KOPT-K1 (cell line): ENCODE results near the gene GRM8.

Experiments
- H3K27ac ChIP-seq: fragments of 200-600 bp; sonication (generic); 2 replicates; pipeline ENCODE4 v1.5.1; 2016; ENCODE audit warnings: antibody characterized with exemption, mild to moderate bottlenecking, low read depth, low read length; ENCODE audit not compliant: poor library complexity, severe bottlenecking
- H3K36me3 ChIP-seq: fragments of 200-600 bp; sonication (generic); 2 replicates; pipeline ENCODE4 v1.5.1; 2017; ENCODE audit warnings: antibody characterized with exemption, mild to moderate bottlenecking, low read length, moderate library complexity; ENCODE audit not compliant: insufficient read depth
- H3K9me3 ChIP-seq: fragments of 200-600 bp; sonication (generic); 2 replicates; pipeline ENCODE4 v1.5.1; 2017; ENCODE audit warnings: antibody characterized with exemption, low read length, mild to moderate bottlenecking; ENCODE audit not compliant: insufficient read depth, poor library complexity, severe bottlenecking

The GRM8 gene

DNA sequence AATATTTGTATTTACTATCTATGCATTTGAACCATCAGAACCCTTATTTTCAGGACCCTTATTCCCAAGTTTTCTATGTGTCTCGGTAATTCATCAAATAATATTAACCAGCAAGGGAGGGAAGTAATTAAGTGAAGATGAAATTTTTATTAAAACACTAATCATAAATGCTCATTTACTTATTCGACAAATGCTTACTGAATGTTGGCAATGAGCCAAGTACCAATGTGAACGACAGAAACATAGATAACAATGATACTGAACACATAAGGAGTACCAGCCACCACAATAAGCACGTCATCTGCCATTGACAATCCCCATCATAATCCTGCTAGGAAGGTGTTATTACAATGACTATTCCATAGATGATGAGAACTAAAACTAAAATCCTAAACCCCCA, 45.5 kb downstream of the GRM8 start:
- Histone ChIP-seq H3K9me3 (no peaks in the 10 kb centered on the region), H3K27ac (no peak overlapping the region), H3K36me3 (no peaks in the 10 kb centered on the region)

DNA sequence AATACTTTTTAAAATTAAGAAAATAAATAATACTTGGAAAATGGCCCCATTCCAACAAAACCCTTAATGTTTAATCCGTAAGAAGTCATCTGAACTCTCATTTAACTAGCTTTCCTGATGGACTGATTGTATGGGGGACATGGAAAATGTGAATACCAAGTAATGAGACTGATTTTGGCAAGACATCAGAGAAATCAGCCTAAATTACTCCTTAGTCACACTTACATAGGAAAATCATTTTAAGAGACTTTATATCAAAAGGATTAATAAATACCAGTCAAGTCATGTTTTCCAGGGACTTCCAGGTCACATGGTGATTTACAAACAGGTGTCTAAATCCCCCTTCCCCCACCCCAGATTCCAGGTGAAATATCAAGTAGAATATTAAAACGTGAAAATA, 58.2 kb downstream of the GRM8 start:
- H3K9me3 ChIP-seq: no peaks in the 10 kb centered on the region
- no peak overlapping the region for H3K27ac ChIP-seq
- no peaks in the 10 kb centered on the region for H3K36me3 ChIP-seq

DNA sequence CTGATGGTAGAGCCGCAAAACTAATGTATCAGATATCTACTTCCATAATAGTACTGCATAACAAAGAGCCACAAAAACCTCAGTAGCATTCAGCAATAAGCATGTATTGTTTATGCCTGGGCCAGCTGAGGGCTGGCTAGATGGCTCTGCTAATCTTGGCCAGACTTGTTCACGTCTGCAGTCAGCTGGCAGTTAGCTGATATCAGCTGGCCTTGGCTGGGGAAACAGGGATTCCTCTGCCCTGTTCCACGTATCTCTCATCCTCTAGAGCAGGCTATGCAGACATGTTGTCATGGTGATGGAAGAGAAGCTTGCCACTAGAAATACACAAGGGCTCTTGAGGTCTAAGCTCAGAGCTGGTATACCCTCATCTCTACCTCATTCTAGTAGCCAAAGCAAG, 62.9 kb downstream of the GRM8 start:
- H3K9me3 ChIP-seq: no peaks in the 10 kb centered on the region
- H3K27ac ChIP-seq: no peak overlapping the region
- no peaks in the 10 kb centered on the region for H3K36me3 ChIP-seq

DNA sequence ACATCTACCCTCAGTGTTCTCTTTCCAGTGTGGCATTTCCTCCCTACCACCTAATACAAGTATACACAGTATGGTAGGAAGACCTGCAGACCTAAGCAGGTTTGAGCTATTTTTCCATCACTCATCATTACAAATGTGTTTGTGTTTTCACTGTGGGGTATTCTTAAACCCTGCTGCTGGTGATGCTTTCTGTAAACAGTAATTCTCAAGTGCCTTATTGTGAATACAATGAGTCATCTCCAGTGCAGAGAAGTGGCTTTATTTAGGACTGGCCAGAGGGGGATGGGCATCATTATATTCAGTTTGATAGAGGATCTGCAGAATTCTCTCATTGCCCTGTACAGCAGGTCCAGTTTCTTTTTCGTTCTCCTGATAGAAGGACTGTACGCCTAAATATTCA, 63.7 kb downstream of the GRM8 start:
- H3K27ac ChIP-seq: no peak overlapping the region
- no peaks in the 10 kb centered on the region for H3K9me3 ChIP-seq
- H3K36me3 ChIP-seq: no peaks in the 10 kb centered on the region

DNA sequence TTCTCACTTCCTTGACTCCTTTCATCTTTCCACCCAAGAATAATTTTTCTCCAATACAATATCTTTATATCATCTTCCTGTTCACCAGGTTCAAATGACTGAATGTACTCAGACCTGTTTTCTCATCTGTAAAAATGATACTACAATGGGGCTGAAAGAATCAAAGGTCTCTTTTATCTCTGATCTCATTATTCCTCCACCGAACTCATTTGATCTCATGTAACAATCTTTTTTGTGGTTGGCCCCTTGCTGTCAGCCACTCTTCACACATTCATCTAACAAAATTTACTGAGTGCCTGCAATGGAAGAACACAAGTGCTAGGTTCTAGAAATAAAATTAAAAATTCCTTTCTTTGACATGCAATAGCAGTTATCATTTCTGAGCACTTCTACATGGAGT, 65.0 kb downstream of the GRM8 start:
- Histone ChIP-seq H3K36me3 (no peaks in the 10 kb centered on the region), H3K27ac (no peak overlapping the region), H3K9me3 (no peaks in the 10 kb centered on the region)

DNA sequence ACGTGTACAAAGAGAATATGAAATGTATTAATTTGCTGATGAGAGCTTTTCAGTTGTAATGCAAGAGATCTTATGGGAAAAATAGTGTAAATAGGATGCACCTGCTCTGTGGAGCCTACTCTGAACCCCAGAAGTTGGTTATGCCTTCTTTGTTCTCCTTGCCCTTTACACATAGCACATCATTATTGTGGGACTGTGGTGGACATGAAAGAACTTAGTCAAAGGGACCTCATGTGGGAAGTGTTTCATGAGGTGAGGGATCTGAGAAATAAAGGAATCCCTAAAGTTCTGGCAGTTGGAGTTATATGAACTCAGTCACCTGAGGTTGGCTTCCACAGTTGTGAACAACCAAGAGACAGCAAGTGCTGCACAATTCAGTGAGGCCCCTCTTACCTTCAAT, 66.1 kb downstream of the GRM8 start:
- H3K27ac ChIP-seq: no peak overlapping the region
- H3K9me3 ChIP-seq: no peaks in the 10 kb centered on the region

DNA sequence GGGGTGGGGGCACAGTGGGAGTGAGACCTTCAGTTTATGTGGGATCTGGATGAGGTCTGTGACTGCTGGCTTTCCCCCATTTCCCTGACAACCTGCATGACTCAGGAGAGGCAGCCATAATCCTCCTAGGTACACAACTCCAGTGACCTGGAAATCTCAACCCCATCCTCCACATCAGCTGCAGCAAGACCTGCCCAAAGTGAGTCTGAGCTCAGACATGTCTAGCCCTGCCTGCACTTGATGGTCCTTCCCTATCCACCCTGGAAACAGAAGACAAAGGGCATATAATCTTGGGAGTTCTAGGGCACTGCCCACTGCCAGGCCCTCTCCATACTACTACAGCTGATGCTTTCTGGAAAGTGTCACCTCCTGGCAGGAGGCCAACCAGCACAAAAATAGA, 75.6 kb downstream of the GRM8 start:
- H3K36me3 ChIP-seq: no peaks in the 10 kb centered on the region
- no peaks in the 10 kb centered on the region for H3K9me3 ChIP-seq
- H3K27ac ChIP-seq: no peak overlapping the region

More for the DNA sequence above, 66.1 kb downstream of the GRM8 start:
- no peaks in the 10 kb centered on the region for H3K36me3 ChIP-seq

DNA sequence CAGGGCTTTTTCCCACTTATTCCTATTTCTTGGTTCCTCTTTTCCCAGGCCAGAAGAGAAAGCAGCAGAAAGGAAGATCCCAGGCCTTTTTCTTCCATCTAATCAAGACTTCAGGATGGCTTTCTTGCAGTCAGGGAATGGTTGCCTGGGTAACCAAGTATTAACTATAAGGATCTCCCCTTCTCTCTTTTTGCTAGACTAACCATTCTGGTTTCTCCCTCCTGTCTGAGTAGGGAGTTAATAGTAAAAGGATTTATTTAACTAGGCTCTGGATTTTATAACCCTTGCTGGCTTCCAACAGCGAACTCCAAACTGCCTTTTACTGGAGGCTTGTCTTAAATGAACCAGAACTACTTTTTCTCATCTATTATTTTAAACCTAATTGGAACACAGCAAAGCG, 90.4 kb downstream of the GRM8 start:
- Histone ChIP-seq H3K36me3 (no peaks in the 10 kb centered on the region), H3K9me3 (no peaks in the 10 kb centered on the region), H3K27ac (no peak overlapping the region)

DNA sequence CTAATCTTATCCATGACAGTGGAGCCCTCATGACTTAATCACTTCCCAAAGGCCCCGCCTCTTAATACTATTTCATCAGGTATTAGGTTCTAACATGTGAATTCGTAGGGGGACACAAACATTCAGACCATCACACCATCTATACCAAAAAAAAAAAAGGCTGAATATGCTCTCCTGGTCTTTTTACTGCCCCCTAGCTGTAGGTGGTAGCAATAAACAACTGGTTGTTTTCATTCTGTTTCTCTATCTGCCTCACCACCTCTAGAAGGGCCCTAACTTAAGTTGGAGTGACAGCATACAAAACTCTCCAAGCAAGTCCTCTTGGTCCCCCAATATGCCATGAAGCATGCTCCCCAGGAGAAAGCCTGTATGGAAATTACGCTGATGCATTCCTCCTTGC, 94.1 kb downstream of the GRM8 start:
- Histone ChIP-seq H3K36me3 (no peaks in the 10 kb centered on the region), H3K9me3 (no peaks in the 10 kb centered on the region), H3K27ac (no peak overlapping the region)

DNA sequence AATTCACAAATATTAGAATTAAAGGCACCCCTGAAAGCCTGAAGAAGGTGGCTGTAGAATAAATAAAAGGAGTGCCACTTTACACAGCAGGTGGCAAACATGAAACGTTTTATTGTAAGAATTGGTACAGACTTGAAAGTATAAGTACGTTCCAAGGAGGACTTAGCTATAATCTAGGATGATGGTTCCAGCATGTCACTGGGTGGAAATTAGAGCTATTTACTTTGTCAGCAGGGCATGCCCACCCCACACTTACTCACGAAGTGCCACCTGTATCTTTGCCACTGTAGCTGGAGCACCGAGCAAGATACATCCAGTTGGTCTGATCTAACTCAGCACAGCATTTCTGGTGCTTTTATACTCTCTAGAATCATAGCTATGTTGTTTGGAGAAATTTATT, 97.8 kb downstream of the GRM8 start:
- H3K36me3 ChIP-seq: no peaks in the 10 kb centered on the region
- H3K27ac ChIP-seq: no peak overlapping the region
- H3K9me3 ChIP-seq: no peaks in the 10 kb centered on the region

DNA sequence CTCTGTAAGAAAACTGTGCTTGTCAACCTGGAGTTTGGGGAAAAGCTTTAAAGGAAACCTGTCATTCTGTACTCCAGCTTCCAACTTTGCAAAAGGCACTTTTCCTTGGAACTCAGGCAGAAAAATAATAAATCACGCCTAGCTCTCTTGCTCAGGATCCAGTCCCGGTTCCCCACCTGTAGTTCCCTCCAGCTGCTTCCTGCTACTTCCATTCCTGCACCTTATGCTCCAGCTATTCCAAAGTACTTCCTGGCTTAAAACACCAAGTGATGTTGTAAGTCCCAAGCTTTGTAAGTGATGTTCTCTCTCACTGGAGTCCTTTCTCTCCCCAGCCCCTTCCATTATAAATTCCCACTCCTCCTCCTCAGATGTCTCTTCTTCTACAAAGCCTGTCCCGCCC, 98.6 kb downstream of the GRM8 start:
- H3K27ac ChIP-seq: no peak overlapping the region
- no peaks in the 10 kb centered on the region for H3K36me3 ChIP-seq
- H3K9me3 ChIP-seq: no peaks in the 10 kb centered on the region

DNA sequence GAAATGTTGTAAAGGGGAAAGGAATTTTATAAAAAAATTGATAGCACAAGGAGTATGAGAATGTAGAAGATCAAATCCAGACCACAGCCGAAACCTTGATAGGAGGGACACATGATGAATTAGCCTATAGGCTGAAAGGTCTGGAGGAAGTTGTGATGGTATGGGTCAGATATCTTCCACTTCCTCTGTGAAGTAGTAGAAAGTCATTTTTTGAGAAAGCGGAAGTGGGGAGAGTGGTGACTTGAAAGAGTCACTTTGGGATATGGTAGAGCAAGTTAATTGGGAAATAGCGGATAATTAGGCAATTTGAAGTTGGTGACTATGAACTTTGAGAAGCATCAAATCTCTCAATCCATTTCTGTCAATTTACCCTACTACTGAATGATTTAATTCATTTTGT, 99.4 kb downstream of the GRM8 start:
- H3K9me3 ChIP-seq: no peaks in the 10 kb centered on the region
- H3K36me3 ChIP-seq: no peaks in the 10 kb centered on the region
- no peak overlapping the region for H3K27ac ChIP-seq

DNA sequence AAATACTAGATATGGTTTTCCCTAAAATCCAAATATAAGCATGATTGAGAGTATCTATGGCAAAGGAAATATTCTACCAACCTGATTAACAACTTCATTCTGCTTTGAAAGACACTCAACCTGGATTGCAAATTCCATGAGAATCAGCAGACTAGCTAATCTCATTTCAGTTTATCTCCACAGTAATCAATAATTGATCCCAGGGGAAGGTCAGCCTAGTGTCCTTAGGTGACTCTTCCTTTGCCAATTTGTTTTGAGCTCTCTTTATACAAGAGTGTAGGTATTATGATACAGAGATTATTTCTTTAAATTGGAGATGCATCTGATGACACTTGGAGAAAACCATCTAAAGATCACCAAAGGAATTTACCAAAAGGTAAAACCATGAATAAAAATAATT, 100.3 kb downstream of the GRM8 start:
- Histone ChIP-seq H3K9me3 (no peaks in the 10 kb centered on the region), H3K36me3 (no peaks in the 10 kb centered on the region), H3K27ac (no peak overlapping the region)

DNA sequence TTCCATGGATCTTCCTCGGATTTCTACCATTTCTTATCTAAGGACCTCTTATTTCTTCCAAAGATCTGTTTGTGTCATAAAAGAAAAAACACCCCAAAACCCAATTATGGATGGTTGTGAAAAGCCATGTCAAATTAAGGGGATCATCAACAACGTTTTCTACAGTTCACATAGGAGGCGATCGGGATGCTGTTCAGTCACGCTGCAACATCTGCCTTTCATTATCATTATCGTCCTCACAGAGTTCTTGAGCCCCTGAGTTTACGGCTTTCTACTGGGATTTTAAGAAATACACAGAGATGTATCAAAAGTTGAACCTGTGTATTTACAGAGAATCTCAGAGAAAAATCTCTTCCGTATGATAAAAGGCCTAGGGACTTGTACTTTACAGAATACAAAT, 101.4 kb downstream of the GRM8 start:
- Histone ChIP-seq H3K9me3 (no peaks in the 10 kb centered on the region), H3K27ac (no peak overlapping the region), H3K36me3 (no peaks in the 10 kb centered on the region)

DNA sequence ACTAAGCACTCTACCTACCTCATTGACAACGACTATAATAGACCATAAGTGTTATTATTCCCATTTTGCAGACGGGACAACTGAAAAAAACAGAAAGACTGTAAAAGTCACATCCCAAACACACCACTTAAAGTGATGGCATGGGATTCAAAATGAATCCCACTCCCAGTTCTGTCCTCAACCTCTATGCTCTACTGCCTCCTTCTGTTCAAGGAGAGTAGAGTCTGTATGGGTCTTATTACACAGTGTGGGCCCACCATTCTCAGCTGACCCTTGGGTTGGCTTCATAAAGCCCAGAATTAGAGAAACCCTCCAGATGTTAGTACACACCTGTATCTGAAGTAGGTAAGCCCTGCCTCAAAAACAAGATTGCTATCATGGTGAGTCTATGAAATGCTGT, 102.2 kb downstream of the GRM8 start:
- Histone ChIP-seq H3K9me3 (no peaks in the 10 kb centered on the region), H3K27ac (no peak overlapping the region), H3K36me3 (no peaks in the 10 kb centered on the region)

DNA sequence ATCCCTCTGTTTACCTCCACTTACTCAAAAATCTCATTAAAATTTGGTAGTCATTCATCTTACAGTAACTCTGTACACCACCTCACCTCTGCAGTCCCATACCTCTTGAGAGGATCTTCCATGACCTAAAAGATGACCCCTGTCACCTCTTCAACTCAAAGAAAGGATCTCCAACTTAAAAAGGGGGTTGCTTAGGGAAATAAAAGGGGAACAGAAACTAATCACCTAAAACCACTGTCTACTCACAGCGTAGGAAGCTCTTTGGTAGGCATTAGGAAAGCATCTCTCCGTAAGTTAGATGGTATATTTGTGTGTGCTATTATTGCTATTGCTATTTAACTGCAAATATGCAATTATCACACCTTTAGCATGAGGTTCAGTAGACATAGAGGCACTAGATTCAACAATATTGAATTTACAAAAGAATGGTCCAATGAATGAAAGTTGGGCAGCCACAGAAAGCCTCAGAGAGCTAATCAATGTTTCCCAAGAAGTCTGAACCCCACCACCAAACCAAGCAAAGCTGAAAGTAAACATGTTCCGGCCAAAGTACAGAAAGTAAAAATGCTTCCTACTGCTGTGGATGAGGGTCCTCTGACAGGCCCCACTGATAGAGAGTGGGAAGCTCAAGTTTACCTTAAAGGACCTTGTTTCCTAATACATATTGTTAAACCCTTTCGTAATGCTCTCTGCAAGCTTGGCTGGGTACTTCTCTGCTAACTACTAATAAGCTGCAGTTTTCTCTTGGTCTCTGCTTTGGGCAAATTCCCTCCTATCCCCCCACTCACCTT, 105.8 kb downstream of the GRM8 start:
- H3K36me3 ChIP-seq: no peaks in the 10 kb centered on the region
- H3K27ac ChIP-seq: no peak overlapping the region
- no peaks in the 10 kb centered on the region for H3K9me3 ChIP-seq
